Hindlimb muscle (tissue), 1 donor: Measurements from ENCODE around the gene WEE1. TPM values are rescaled to one million over a fixed set of nuclear protein-coding genes. Genes with fewer than 3 reads are reported as not detected.
"Not testable (repeated sequence)": the region's sequence is repeated elsewhere in the genome, so short reads cannot be mapped to it uniquely, and the experiment has no call there.

ENCODE experiments used
- DNase-seq: peaks from one replicate; pipeline ENCODE4 v3.0.0-alpha.2; 2013
- polyA plus RNA-seq: library from polyadenylated mRNA; unstranded; fragments of 120-200 nt; gene quantifications from one replicate; pipeline ENCODE4 v1.2.1, GENCODE V29; 2013; ENCODE audit not compliant: insufficient read length

WEE1 gene
- polyA plus RNA-seq = 29.1 TPM

DNA sequence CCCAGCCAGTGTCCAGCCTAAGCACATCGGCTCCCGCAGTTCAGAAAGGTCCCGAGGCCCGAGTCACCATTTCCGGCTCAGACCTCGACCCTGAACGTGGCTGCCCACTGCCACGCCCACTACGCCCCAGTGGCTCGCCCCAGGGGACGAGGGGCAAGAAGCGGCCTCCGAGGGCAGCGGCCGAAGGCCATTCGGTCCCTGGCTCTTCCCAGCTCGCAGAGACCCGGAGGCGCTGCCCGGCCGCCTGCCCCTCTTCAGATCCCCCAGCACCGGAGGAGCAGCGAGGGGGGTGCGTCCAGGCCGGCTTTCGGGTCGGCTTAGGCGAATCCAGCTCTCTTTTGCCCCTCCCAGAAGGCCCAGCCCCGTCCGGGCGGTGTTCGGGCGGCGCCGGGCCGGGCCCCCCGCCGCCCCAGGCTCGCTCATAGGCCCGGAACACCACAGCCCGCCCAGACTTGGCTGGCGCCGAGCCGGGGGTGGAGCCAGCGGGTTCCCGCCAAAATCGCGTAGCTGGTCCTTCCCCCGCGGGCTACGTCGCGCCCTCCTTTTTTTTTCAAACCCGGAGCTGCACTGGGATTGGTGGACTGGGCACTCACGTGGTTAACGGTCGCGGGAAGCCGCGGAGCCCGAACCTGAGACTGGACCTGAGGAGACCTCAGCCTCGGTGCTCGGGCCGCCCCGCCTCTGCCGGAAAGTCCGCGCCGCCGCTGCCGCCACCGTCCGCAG is at the start of gene WEE1:
TSS of gene WEE1 (plus strand) at position 619 of the 723 bp plus-strand sequence. CDS start 264 bp downstream, outside the sequence.
- peak; percentile 97 for DNase-seq

DNA sequence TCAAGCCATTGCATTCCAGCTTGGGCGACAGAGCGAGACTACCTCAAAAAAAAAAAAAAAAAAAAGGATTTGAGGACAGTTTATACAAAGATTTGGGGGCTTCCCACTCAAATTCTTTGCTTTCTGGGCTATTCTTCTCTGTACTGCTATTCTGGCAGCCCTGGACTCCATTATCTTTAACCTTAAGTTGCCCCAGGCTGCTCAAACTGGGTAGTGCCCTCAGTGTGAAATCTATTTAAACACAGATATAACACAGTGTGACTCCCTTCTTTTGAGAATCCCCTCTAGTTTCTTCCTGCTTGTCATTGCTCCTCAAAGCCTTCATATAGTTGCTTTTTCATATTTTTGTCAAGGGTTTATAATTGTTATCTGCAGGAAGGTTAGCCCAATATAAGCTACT is 49.5 kb upstream of the WEE1 start:
- no peak for DNase-seq

DNA sequence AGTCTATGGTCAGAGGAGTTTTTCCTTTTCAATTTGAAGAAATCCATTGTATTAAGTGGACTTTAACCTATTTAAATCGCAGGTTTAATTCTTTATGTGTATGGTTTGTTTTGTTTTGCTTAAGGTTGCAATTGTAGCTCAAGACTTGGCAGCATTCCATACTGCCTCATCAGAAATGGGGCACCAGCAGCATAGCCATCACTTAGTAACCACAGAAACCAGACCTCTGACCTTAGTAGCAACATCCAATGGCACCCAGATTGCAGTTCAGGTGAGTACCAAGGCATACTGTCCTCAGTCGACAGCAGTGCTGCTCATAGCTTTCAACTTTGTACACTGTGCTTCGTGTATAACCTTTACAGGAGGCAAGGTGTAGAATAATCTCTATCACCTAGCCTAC is 48.4 kb upstream of the WEE1 start:
- no peak for DNase-seq

DNA sequence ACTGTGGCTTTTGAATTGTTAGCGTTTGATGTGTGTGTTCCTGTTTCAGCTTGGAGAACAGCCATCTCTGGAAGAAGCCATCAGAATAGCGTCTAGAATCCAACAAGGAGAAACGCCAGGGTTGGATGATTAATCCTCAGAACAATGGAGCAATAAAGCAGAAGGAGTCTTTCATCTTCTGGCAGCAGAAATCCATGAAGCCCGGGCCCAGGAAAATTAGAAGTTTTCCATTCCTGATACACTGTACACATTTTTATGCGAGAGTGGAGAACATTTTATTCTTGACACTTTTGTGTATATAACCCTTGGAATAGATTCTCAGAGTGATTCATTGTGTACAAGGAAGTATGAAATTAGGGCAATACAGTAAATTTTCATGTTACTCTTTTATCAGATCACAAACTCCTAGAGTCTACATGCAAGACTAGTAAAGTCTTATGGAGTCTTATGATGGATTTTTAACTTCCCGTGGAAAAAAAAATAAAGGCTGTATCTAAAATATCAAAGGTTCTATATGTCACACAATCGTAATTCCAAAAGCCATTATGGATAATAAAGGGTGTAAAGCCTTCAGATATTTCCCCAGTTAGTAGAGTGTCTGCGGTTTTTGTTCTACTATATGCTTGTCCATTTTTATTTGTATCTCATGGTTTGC is 45.9 kb upstream of the WEE1 start:
- DNase-seq = peak; percentile 60

DNA sequence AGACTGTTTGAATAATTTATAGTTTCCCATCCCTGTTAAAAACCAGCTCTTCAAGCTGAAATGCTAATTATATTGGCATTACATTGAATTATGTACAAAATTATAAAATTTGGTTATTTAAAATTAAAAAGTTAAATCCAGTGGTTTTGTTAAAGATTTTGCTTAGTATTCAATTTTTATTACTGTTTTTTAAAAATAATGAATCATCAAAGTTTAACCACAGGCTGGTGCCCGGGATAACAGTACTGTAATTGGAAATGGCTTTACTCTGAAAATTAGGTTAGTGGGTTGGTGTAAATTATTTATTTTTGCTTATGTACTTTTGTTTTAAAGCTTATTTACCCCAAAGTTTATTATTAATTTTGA is 45.4 kb upstream of the WEE1 start:
- DNase-seq = no peak

DNA sequence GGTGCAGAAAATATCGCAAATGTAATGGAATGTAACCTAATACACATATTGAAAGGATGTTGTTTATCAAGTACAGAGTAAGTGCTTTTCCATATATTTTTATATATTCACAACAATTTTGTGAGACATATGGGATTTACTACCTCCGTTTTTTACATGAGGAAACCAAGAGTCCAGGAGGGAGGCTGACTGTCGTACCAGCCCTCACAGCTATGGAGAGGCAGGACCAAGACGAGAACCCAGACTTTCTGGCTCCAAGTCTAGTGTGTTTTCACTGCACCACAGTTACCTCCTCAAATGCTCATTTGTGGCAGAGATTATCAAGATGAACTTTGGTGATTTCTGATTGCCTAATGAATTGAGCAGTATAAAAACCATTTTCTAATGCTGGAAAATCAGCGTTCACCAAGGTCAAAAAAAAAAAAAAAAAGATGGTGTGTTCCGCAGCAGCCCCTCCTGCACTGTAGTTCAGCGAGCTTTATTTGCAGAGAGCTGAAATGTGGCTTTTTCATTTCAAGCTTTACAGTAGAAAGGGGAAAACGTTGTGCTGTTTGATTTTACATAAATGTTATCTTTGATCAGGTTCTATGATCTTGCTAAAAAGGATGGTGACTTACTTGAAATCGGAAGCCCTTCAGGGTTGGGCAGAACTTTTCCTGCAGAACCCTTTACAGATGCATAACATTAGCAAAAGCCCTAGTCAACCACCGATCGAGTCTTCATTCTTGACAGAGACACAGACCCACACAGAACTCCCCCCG is 44.7 kb upstream of the WEE1 start:
- DNase-seq = no peak

DNA sequence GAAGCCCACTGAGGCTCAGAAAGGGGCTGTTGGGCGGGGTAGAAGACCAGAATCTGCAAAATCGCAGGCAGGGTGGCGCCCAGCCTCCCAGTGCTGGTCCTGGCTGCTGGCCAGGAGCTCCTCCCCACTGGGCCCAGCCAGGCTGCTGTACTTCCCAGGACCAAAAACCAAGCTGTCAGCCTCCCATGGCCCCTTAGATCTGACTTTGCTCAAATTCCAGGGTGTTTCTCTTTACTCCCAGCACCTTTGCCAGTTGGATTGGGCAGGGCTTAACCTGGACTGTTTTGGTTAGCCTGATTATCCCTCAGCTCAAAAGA is 44.2 kb upstream of the WEE1 start:
- DNase-seq = peak; percentile 30

DNA sequence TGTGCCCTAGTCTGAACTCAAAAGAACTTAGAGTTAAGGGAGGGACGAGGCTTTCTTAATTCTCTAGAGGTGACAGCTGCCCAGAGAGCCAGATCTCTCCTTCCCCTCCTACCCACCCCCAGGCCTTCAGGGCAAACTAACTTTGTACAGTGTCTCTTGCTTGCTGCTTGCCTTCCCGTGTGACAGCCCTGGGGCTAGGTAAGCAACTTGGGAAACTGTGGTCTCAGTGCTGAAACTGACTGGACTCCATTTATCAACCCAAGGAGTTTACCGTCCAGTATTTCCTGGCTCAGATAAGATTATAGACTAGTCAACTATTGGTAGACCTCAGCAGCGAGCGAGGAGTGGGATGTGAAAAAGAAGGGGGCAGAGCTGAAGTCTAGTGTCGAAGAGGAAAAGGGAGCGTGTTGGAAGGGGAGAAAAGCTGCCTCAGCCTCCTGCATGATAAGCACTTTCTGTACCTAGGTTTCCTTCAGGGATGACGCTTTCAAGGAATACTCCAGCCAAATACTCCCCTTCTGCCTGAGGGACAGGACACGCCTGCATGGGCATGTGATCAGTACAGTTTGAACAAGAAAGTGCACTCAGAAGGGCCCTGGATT is 43.3 kb upstream of the WEE1 start:
- DNase-seq = no peak

DNA sequence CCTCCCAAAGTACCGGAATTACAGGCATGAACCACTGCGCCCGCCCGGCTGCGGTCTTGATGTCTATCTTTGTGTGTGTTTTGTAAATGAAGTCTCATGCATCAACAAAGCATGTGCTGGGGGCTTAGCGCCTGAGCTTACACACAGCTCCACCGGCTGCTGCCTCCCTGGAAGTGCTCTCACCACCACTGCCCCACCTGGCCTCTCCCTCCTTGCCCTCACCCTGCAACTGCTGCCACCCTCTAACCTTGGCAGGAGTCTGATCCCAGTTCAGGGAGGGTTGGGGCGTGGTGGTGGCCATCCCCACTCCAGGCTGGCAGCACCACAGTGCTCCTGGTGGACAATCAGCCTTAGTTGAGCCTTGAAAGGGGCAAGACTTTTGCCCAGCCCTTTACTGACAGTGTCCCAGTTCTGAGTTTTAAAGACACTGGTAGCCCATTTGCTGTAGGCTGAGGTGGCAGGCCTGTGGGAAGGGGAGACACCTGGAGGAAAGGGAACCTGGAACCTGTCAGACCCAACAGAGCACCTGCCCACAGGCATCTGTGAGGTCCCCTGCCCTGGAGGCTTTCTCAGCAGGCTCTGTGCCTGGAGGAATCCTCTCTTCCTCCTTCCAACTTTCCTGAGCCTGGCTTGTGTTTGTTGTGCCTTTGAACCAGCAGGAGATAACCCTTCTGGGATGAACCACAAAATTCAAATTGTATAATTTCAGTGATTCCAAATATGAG is 42.4 kb upstream of the WEE1 start:
- no peak for DNase-seq

DNA sequence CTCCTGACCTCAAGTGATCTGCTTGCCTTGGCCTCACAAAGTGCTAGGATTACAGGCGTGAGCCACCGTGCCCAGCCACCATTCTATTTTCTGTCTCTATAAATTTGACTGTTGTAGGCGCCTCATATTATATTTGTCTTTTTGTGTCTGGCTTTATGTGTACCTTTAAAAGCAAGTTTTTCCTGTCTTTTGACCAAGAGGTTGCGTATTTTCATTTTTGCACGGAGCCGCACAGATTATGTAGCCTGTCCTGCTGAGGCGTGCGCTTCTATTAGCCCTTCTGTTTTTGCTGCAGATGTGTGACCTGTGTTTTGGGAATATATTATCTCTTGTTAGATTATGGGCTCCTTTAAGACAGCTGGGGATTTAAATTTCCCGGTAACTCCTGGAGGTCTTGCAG is 40.4 kb upstream of the WEE1 start:
- DNase-seq = no peak

DNA sequence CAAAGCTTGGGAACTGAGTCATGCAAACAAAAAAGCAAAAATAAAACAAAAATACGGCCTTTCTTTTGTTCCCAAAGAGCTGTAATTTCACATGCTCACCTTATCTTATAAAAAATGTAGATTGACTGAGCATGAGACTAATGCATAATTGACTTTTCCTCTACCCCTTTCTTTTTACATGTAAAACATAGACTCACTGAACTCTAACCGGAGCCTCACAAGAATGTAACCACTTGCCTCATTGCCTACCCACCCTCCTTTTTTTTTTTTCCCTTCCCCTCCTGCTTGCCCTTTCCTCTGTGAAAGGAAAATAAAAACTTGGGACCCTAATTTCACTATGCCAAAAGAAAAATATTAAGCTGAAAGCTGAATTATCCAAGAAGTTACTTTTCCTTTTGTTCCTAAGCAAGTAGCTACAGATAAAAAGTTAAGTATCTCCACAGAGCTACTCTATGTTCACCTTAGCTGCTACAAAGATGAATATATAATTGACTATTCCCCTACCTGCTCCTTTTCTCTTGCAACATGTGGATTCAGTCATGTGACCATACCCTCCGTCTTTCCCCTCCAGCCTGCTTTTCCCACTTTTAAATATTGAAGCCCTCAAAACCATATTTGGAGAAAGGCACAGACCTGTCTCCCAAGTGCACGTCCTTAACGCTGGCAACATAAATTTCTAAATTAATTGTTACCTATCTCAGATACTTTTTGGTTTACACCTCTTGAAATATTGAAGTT is 39.6 kb upstream of the WEE1 start:
- no peak for DNase-seq

DNA sequence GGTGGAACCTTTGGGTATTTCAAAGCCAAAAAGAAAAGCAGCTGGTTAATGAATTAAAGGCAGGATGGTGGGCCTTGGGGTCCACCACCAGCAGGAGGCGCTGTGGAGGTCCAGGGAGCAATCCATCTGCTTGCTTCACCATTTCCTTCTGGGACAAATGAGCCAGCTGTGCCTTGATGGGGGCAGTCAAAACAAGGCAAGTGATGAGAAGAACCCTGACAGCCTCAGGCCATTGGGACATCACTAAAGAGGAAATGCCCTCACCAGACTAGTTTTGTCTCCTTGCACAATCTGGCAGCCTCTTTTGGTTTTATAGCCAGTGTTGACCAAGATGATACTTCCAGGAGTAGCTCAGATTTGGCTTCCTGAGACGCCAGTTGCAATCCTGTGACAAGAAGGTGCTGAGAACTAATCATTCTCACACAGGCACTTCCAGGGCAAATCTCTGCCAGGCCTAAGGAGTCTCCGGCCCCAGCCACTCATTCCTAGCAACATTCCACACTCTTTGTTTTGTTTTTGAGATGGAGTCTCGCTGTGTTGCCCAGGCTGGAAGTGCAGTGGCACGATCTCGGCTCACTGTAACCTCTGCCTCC is 38.2 kb upstream of the WEE1 start:
- DNase-seq = peak; percentile 22

DNA sequence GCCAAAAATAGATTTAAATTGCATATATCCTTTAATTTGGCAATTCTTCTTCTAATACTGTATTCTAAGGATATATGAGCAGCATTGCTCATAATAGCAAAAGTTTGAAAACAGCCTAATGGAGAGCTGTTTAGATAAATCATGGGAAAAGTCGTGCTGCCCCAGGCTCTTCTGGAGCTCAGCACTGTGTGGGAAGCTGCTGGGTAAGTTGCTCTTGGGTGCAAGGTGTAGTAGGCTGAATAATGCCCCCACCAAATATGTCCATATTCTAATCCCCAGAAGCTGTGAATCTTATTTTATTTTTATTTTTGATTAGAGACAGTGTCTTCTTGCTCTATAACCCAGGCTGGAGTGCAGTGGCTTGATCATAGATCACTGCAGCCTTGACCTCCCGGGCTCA is 34.9 kb upstream of the WEE1 start:
- no peak for DNase-seq

DNA sequence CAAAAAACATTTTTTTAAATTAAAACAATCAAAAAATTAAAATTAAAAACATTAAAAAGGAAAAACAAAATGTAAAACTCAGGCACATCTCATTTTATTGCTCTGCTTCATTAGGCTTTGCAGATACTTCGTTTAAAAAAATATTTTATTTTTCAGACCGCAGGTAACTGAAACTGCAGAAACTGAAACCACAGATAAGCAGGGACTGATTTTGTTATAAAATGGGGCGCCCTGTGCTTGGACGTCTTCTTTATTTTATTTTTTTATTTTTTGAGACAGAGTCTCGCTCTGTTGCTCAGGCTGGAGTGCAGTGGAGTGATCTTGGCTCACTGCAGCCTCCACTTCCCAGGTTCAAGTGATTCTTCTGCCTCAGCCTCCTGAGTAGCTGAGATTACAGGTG is 24.3 kb upstream of the WEE1 start:
- not testable (repeated sequence) for DNase-seq

DNA sequence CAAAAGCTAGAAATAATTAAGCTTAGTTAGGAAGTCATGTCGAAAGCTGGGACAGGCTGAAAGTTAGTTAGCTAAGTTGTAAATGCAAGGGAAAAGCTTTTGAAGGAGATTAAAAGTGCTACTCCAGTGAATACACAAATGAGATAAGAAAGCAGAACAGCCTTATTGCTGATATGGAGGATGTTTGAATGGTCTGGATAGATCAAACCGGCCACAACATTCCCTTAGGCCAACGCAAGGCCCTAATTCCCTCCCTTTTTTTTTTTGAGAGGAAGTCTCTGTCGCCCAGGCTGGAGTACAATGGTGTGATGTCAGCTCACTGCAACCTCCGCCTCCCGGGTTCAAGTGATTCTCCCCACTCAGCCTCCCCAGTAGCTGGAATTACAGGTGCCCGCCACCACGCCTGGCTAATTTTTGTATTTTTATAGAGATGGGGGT is 23.3 kb upstream of the WEE1 start:
- no peak for DNase-seq

DNA sequence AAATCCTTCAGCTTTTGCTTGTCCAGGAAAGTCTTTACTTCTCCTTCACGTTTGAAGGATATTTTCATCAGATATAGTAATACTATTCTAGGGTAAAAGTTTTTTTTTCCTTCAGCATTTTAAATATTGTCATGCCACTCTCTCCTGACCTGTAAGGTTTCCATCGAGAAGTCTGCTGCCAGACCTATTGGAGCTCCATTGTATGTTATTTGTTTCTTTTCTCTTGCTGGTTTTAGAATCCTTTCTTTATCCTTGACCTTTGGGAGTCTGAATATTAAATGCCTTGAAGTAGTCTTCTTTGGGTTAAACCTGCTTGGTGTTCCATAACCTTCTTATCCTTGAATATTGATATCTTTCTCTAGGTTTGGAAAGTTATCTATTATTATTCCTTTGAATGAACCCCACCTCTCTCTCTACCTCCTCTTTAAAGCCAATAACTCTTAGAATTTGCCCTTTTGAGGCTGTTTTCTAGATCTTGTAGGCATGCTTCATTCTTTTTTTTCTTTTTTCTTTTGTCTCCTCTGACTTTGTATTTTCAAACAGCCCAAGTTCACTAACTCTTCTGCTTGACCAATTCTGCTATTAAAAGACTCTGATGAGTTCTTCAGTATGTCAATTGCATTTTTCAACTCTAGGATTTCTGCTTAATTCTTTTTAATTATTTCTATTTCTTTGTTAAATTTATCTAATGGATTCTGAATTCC is 12.0 kb upstream of the WEE1 start:
- no peak for DNase-seq

DNA sequence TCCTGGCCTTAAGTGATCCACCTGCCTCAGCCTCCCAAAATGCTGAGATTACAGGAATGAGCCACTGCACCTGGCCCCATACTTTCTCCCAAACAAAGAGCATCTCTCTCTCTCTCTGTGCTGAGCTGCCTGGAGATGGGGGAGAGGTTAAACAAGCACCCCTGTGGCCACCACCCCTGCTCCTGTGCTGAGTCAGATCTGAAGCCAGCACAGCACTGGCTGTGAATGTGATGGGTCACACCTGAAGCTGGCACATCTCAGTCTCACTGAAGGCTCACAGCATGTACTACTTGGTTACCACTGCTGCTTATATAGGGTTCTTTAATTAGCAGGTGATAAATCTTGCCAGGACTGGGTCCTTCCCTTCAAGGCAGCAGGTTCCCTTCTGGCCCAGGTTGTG is 10.8 kb upstream of the WEE1 start:
- DNase-seq = no peak

DNA sequence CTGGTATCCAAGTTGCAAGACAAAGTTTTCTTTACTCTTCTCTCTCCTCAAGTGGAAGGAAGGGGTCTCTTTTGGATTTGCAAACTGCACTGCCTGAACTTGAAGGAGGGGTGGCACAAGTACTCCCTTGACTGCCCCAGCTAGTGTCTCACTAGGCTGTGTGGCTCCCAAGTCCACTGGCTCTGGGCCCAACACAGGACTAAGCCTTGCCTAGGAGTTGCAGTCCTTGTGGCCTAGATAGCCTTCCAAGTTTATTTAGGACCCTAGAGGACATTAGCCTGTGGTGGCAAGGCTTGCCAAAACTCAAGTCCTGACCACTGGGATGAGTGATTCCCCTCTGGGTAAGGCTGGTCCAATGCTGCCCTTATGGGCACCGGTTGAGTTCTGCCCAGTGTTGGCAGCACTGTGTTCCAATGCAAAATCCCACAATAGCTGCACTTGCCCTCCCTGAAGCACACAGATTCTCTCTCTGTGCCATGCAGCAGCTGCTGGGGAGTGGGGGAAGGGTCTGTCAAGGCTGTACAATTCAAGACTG is 10.2 kb upstream of the WEE1 start:
- DNase-seq = no peak

DNA sequence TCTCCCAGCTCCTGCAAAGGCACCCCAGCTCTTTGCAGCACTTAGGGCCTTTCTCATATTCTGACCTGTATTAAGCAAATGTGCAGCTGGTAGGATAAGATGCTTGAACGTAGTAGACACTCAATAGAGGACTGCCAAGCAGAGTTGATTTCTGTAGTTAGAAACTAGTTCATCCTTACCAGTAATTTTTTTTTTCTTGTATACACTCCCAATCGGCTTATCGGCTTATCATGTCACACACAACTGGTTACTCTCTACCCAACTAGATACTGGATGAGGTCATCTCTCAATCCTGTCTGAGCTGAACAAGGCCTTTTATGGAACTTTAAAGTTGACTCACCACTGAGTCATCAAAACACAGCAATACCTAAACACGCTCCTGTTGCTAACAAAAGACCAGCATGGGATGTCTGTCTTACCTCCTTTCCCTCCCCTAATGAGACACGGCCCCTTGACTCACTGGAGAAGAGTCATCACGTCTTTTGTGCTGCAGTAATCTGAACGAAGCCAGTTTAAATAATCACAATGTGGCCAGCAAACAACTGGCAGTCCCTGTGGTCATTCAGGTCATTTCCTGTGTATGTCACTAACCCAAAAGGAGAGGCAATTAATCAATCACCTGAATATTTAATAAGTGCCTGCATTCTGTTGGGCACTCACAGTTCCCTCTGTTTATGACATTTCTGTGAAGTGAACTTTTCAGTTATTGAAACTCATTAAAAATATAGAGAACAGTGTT is 7.5 kb upstream of the WEE1 start:
- DNase-seq = no peak

DNA sequence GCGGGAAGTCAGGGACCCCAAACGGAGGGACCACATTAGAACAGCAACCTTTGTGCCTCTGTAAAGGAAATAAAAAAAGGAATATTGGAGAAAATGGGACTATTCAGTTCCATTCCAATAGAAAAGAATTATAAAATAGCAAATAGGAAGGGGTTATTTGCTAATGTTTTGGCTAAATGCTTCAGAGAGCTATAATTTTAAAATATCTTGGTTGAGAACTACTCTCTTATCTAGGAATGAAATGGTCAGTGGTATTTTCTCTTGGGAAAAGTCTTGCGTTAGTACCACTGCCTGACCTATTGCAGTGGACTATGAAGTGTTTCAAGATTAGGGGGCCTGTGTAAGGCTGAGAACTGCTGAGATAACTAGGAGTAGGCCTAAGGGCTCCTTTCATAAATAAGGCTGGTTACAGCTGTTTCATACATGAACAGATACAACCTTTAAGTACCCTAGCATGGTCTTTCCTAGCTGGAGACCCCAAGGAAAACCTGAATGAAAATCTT is 6.9 kb upstream of the WEE1 start:
- no peak for DNase-seq
